Measurements from ENCODE around the gene OR2V2. TPM values are rescaled to one million over a fixed set of nuclear protein-coding genes. Genes with fewer than 3 reads are reported as not detected.

Gene OR2V2
- total RNA-seq, 1 donor from 2014 or later: not detected

GRCh38 chr5:181197326-181197951, 50.1 kb downstream of the OR2V2 start:
- no peaks in the 10 kb centered on the region for H3K27me3 ChIP-seq (ENCODE audit: low read depth)
- intact Hi-C loops (cut with micrococcal nuclease): no loop called here
- H3K4me1 ChIP-seq: peaks cover 24% of the 10 kb centered on the region
- no peak for TF ChIP-seq CTCF (IDR thresholded peaks at IDR 0.05; ENCODE audit: borderline replicate concordance)
- no peak overlapping the region for H3K4me3 ChIP-seq
- no peak overlapping the region for H3K27ac ChIP-seq (replicated peaks)
- H3K36me3 ChIP-seq: peaks cover 3% of the 10 kb centered on the region
- no peaks in the 10 kb centered on the region for H3K9me3 ChIP-seq (replicated peaks)
- no peak for DNase-seq

- no peaks in the 10 kb centered on the region for H3K27me3 ChIP-seq (ENCODE audit: low read depth)
- DNase-seq: no peak
- H3K9me3 ChIP-seq (replicated peaks): no peaks in the 10 kb centered on the region
- H3K4me1 ChIP-seq: peaks cover 16% of the 10 kb centered on the region
- H3K27ac ChIP-seq (replicated peaks): no peak overlapping the region
- peaks cover 3% of the 10 kb centered on the region for H3K36me3 ChIP-seq
- no peak overlapping the region for H3K4me3 ChIP-seq
- no peak for TF ChIP-seq CTCF (IDR thresholded peaks at IDR 0.05; ENCODE audit: borderline replicate concordance)
- intact Hi-C loops (cut with micrococcal nuclease): no loop called here
Measured at GRCh38 chr5:181198106-181198685, 50.8 kb downstream of the OR2V2 start.

GRCh38 chr5:181198905-181199519, 51.6 kb downstream of the OR2V2 start:
- peaks cover 3% of the 10 kb centered on the region for H3K36me3 ChIP-seq
- H3K27me3 ChIP-seq (ENCODE audit: low read depth): no peaks in the 10 kb centered on the region
- H3K9me3 ChIP-seq (replicated peaks): no peaks in the 10 kb centered on the region
- no peak overlapping the region for H3K27ac ChIP-seq (replicated peaks)
- H3K4me1 ChIP-seq: peaks cover 16% of the 10 kb centered on the region
- no peak overlapping the region for H3K4me3 ChIP-seq
- no peak for TF ChIP-seq CTCF (IDR thresholded peaks at IDR 0.05; ENCODE audit: borderline replicate concordance)
- no peak for DNase-seq
- intact Hi-C loops (cut with micrococcal nuclease): no loop called here

GRCh38 chr5:181199881-181200638, 52.7 kb downstream of the OR2V2 start:
- Histone ChIP-seq H3K9me3 (replicated peaks) (no peaks in the 10 kb centered on the region), H3K36me3 (peaks cover 3% of the 10 kb centered on the region), H3K4me3 (no peak overlapping the region), H3K27ac (replicated peaks) (no peak overlapping the region), H3K4me1 (peaks cover 18% of the 10 kb centered on the region), H3K27me3 (ENCODE audit: low read depth) (no peaks in the 10 kb centered on the region)
- TF ChIP-seq CTCF (IDR thresholded peaks at IDR 0.05; ENCODE audit: borderline replicate concordance): no peak
- DNase-seq: no peak
- intact Hi-C loops (cut with micrococcal nuclease): no loop called here

GRCh38 chr5:181200816-181201215, 53.4 kb downstream of the OR2V2 start:
- intact Hi-C loops (cut with micrococcal nuclease): no loop called here
- H3K27me3 ChIP-seq (ENCODE audit: low read depth): no peaks in the 10 kb centered on the region
- TF ChIP-seq CTCF (IDR thresholded peaks at IDR 0.05; ENCODE audit: borderline replicate concordance): no peak
- no peak for DNase-seq
- no peak overlapping the region for H3K4me3 ChIP-seq
- H3K27ac ChIP-seq (replicated peaks): no peak overlapping the region
- no peaks in the 10 kb centered on the region for H3K9me3 ChIP-seq (replicated peaks)
- peaks cover 26% of the 10 kb centered on the region for H3K4me1 ChIP-seq
- H3K36me3 ChIP-seq: no peaks in the 10 kb centered on the region
